IMR-90 (cell line): Measurements from ENCODE around the gene KCNK7. TPM values are rescaled to one million over a fixed set of nuclear protein-coding genes. Genes with fewer than 3 reads are reported as not detected.

Experiments used
- ATAC-seq: fragments of 200-7000 bp; cut with Tn5 transposase; 2 replicates; pipeline ENCODE4 v1.9.1; 2020; ENCODE audit warnings: low read depth, mild to moderate bottlenecking, moderate library complexity
- BruUV-seq: library from RNA; stranded (reverse); fragments of 400-500 nt; replicated peaks from 2 replicates; lab custom pipeline; 2021; lab: Mats Ljungman, UMichigan
- CTCF ChIA-PET: fragments of 300-600 bp; formaldehyde crosslinking; extraction: SDS; loops from one replicate; lab custom pipeline; 2021; ENCODE audit warnings: antibody characterized with exemption; lab: Yijun Ruan, JAX
- POLR2A ChIA-PET: fragments of 300-600 bp; sonication (Branson Sonifier 250); formaldehyde crosslinking; loops from one replicate; lab custom pipeline; 2022; ENCODE audit warnings: antibody characterized with exemption; ENCODE audit not compliant: unreplicated experiment; lab: Charles Lee
- DNase-seq: peaks from one replicate; pipeline ENCODE4 v3.0.0; 2013
- H2AFZ ChIP-seq: replicated peaks from 2 replicates; pipeline ENCODE3; 2013; ENCODE audit warnings: low read length, mild to moderate bottlenecking; ENCODE audit not compliant: poor library complexity
- H2AK5ac ChIP-seq: 2 replicates; pipeline ENCODE4 v1.6.1; 2013; ENCODE audit warnings: low read depth, low read length, inconsistent platforms
- H2AK9ac ChIP-seq: replicated peaks from 2 replicates; pipeline ENCODE3; 2013; ENCODE audit warnings: mild to moderate bottlenecking, low read depth, low read length, moderate library complexity; ENCODE audit not compliant: poor library complexity
- H2BK120ac ChIP-seq: 2 replicates; pipeline ENCODE4 v1.6.1; 2013; ENCODE audit warnings: low read depth, low read length, inconsistent platforms
- H2BK15ac ChIP-seq: 3 replicates; pipeline ENCODE4 v1.6.1; 2013; ENCODE audit warnings: low read depth, low read length, inconsistent platforms
- H2BK20ac ChIP-seq: 2 replicates; pipeline ENCODE4 v1.6.1; 2013; ENCODE audit warnings: low read depth, mild to moderate bottlenecking, inconsistent platforms, low read length, moderate library complexity
- H2BK5ac ChIP-seq: 2 replicates; pipeline ENCODE4 v1.6.1; 2013; ENCODE audit warnings: mild to moderate bottlenecking, low read depth, low read length, inconsistent platforms; ENCODE audit not compliant: poor library complexity, severe bottlenecking
- H3K14ac ChIP-seq: replicated peaks from 2 replicates; pipeline ENCODE4 v1.6.1; 2013; ENCODE audit warnings: low read depth, low read length, inconsistent platforms
- H3K18ac ChIP-seq: 2 replicates; pipeline ENCODE4 v1.6.1; 2013; ENCODE audit warnings: low read depth, low read length, control low read depth
- H3K23ac ChIP-seq: 2 replicates; pipeline ENCODE4 v1.6.1; 2013; ENCODE audit warnings: low read depth, low read length, inconsistent platforms
- H3K27ac ChIP-seq: 2 replicates; pipeline ENCODE4 v1.5.1; 2013; ENCODE audit warnings: mild to moderate bottlenecking, control low read depth, low read length; ENCODE audit not compliant: insufficient read depth
- H3K27me3 ChIP-seq: 2 replicates; pipeline ENCODE4 v1.6.1; 2013; ENCODE audit warnings: low read length; ENCODE audit not compliant: control insufficient read depth, insufficient read depth
- H3K36me3 ChIP-seq: 2 replicates; pipeline ENCODE4 v1.6.1; 2013; ENCODE audit warnings: low read length, mixed read lengths; ENCODE audit not compliant: control insufficient read depth, insufficient read depth
- H3K4ac ChIP-seq: 2 replicates; pipeline ENCODE4 v1.6.1; 2013; ENCODE audit warnings: low read depth, low read length, inconsistent platforms
- H3K4me1 ChIP-seq: 2 replicates; pipeline ENCODE4 v1.6.1; 2013; ENCODE audit warnings: low read length, mixed read lengths; ENCODE audit not compliant: control insufficient read depth, insufficient read depth
- H3K4me2 ChIP-seq: 2 replicates; pipeline ENCODE4 v1.6.1; 2013; ENCODE audit warnings: low read depth, mild to moderate bottlenecking, control low read depth, low read length, moderate library complexity
- H3K4me3 ChIP-seq: 2 replicates; pipeline ENCODE4 v1.5.1; 2013; ENCODE audit warnings: low read depth, mild to moderate bottlenecking, control low read depth, low read length, moderate library complexity; ENCODE audit not compliant: insufficient read depth
- H3K56ac ChIP-seq: 2 replicates; pipeline ENCODE4 v1.6.1; 2013; ENCODE audit warnings: low read length, inconsistent platforms; ENCODE audit not compliant: insufficient read depth; ENCODE audit errors: extremely low read depth
- H3K79me1 ChIP-seq, 2 experiments: 2 replicates each; pipeline ENCODE4 v1.6.1; 2013; ENCODE audit warnings: low read length in 2 of 2, inconsistent platforms in 1 of 2, low read depth in 1 of 2
- H3K9ac ChIP-seq: 2 replicates; pipeline ENCODE4 v1.6.1; 2013; ENCODE audit warnings: low read depth, low read length, control low read depth
- H3K9me1 ChIP-seq: 2 replicates; pipeline ENCODE4 v1.6.1; 2013; ENCODE audit warnings: low read length, inconsistent platforms; ENCODE audit not compliant: insufficient read depth
- H3K9me3 ChIP-seq: 2 replicates; pipeline ENCODE4 v1.6.1; 2013; ENCODE audit warnings: low read length; ENCODE audit not compliant: control insufficient read depth, insufficient read depth
- H4K20me1 ChIP-seq: 2 replicates; pipeline ENCODE4 v1.6.1; 2013; ENCODE audit warnings: low read length, inconsistent platforms; ENCODE audit not compliant: insufficient read depth
- H4K5ac ChIP-seq: 2 replicates; pipeline ENCODE4 v1.6.1; 2013; ENCODE audit warnings: mild to moderate bottlenecking, low read depth, low read length, control low read depth
- H4K8ac ChIP-seq, 2 experiments: 2 replicates each; pipeline ENCODE4 v1.6.1; 2013; ENCODE audit warnings: low read depth in 2 of 2, low read length in 2 of 2, control low read depth in 1 of 2, inconsistent platforms in 1 of 2
- H4K91ac ChIP-seq: 2 replicates; pipeline ENCODE4 v1.6.1; 2013; ENCODE audit warnings: low read depth, low read length, inconsistent platforms; ENCODE audit not compliant: insufficient read depth
- BHLHE40 ChIP-seq: fragments of 150-350 bp; IDR thresholded peaks from 2 replicates; pipeline ENCODE4 v1.6.1; 2016; ENCODE audit warnings: mild to moderate bottlenecking, low read depth, low read length
- CEBPB ChIP-seq: IDR thresholded peaks from 2 replicates; pipeline ENCODE4 v1.6.1; 2012; ENCODE audit warnings: low read depth, low read length, improper control_type of control experiment
- CHD1 ChIP-seq: IDR thresholded peaks from 2 replicates; pipeline ENCODE4 v1.6.1; 2012; ENCODE audit warnings: low read depth, low read length, improper control_type of control experiment
- FOS ChIP-seq: fragments of 150-350 bp; IDR thresholded peaks from 2 replicates; pipeline ENCODE4 v1.6.1; 2016; ENCODE audit warnings: low read depth, low read length
- MAFK ChIP-seq: IDR thresholded peaks from 2 replicates; pipeline ENCODE4 v1.6.1; 2012; ENCODE audit warnings: low read depth, low read length, improper control_type of control experiment
- MAZ ChIP-seq: IDR thresholded peaks from 2 replicates; pipeline ENCODE4 v1.6.1; 2012; ENCODE audit warnings: low read depth, mild to moderate bottlenecking, low read length, improper control_type of control experiment, moderate library complexity, borderline replicate concordance
- MXI1 ChIP-seq: IDR thresholded peaks from 2 replicates; pipeline ENCODE4 v1.6.1; 2012; ENCODE audit warnings: low read depth, mild to moderate bottlenecking, low read length, moderate library complexity, borderline replicate concordance
- NFE2L2 ChIP-seq: fragments of 150-350 bp; IDR thresholded peaks from 2 replicates; pipeline ENCODE4 v1.6.1; 2016; ENCODE audit warnings: low read depth, mild to moderate bottlenecking, low read length
- POLR2A ChIP-seq: IDR thresholded peaks from 2 replicates; pipeline ENCODE4 v1.6.1; 2012; ENCODE audit warnings: mild to moderate bottlenecking, low read depth, low read length
- RAD21 ChIP-seq: IDR thresholded peaks from 2 replicates; pipeline ENCODE4 v1.6.1; 2012; ENCODE audit warnings: low read length, improper control_type of control experiment
- RCOR1 ChIP-seq: IDR thresholded peaks from 2 replicates; pipeline ENCODE4 v1.6.1; 2012; ENCODE audit warnings: mild to moderate bottlenecking, low read length, improper control_type of control experiment; ENCODE audit not compliant: insufficient replicate concordance
- RFX5 ChIP-seq: IDR thresholded peaks from 2 replicates; pipeline ENCODE4 v1.8.0; 2012; ENCODE audit warnings: low read depth, mild to moderate bottlenecking, low read length, moderate library complexity
- SMC3 ChIP-seq: fragments of 150-350 bp; IDR thresholded peaks from 2 replicates; pipeline ENCODE4 v1.6.1; 2016; ENCODE audit warnings: low read depth, mild to moderate bottlenecking, antibody characterized with exemption, low read length, moderate library complexity
- USF2 ChIP-seq: fragments of 150-350 bp; IDR thresholded peaks from 2 replicates; pipeline ENCODE4 v1.6.1; 2017; ENCODE audit warnings: mild to moderate bottlenecking, antibody characterized with exemption, low read length, low read depth
- WGBS, 2 experiments: methylation state at CpG; one replicate each; pipeline versions ENCODE4 v1.1.5 to v1.1.7; 2013; ENCODE audit warnings: missing lambda C conversion rate in 2 of 2; ENCODE audit not compliant: insufficient read length in 1 of 2; ENCODE audit errors: extremely low coverage in 2 of 2; 5-methylcytosine and 5-hydroxymethylcytosine counted together
- dilution Hi-C: fragments of 300-500 bp; cut with HindIII; formaldehyde crosslinking; loops from one replicate; pipeline ENCODE4 v1.14.3; 2018; ENCODE audit warnings: low sequenced_read_pairs; ENCODE audit not compliant: unreplicated experiment
- in situ Hi-C: fragments of 300-500 bp; cut with MboI; formaldehyde crosslinking; loops from 3 replicates; pipeline ENCODE4 v1.14.3; 2019; ENCODE audit warnings: low sequenced_read_pairs, inconsistent platforms, mixed read lengths
- intact Hi-C: fragments of 100-400 bp; cut with micrococcal nuclease; formaldehyde crosslinking; loops from 2 replicates; pipeline ENCODE4 v1.10.0; 2022
- polyA plus RNA-seq, 3 experiments: library from polyadenylated mRNA; depleted of rRNA; stranded (reverse); fragments of >200 nt; gene quantifications; 2 replicates each; pipeline ENCODE4 v1.2.3, GENCODE V29; 2012; ENCODE audit warnings: low replicate concordance in 1 of 3
- total RNA-seq: library from RNA; depleted of rRNA; stranded (reverse); fragments of >200 nt; gene quantifications from 2 replicates; pipeline ENCODE4 v1.2.3, GENCODE V29; 2012
- TF ChIP-seq, protein P1 (sequence below): conservative IDR thresholded peaks from 2 replicates; pipeline ENCODE4 v1.5.1; 2012; ENCODE audit warnings: mild to moderate bottlenecking, low read depth, low read length, improper control_type of control experiment

KCNK7 gene
- total and polyA plus RNA-seq, 2 of the 4 experiments (the other 2 are of a cell fraction) = 0.09 TPM; not detected in 1

DNA sequence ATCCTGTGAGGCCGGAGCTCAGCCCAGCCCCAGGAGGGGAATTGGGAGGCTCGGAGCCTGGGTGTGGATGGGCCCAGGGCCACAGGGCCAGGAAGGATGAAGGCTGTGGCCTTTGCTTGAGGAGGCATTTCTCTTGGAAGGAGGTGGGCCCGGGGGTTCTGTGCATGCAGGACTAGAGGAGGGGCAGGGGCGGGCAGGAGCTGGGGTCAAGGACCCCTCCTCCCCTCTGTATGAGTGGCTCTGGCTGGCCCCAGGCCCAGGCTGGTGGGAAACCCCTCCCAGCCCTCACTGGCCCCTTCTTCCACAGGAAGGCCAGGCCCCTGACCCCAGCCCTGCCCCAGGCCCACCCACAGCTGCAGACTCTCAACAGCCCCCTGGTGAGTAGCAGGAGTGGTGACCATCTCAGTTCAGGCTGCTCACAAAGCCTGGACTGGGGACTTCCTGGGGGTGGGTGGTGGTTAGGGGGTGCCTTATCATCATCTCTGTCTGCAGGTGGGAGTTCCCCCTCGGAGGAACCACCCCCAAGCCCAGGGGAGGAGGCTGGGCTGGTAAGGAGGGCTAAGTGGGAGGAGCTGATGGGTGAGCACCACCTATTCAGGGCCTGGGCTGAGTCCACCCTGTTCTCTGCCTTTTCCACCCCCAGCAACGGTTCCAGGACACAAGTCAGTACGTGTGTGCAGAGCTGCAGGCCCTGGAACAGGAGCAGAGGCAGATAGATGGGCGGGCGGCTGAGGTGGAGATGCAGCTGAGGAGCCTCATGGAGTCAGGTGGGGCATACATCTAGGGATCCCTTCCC lies 6.0 kb downstream of the KCNK7 start:
- Histone ChIP-seq H4K5ac (no peak overlapping the region), H4K8ac (no peak overlapping the region), H3K79me1 (peaks cover 0 to 16% of the 10 kb centered on the region in 2 experiments; a peak in 1 of 4 replicates), H3K23ac (no peak overlapping the region), H2BK120ac (no peak overlapping the region), H2AK9ac (no peak overlapping the region), H4K20me1 (peaks cover 9% of the 10 kb centered on the region), H3K9me3 (no peaks in the 10 kb centered on the region), H3K4me1 (peaks cover 4% of the 10 kb centered on the region), H3K27me3 (no peaks in the 10 kb centered on the region), H2BK5ac (no peak overlapping the region), H3K18ac (no peak overlapping the region), H3K4ac (no peak overlapping the region), H2AK5ac (no peak overlapping the region), H3K4me3 (no peak overlapping the region), H2BK20ac (no peak overlapping the region), H3K14ac (no peak overlapping the region), H2BK15ac (no peak overlapping the region), H2AFZ (no peak overlapping the region), H3K9ac (no peak overlapping the region), H4K91ac (no peak overlapping the region), H3K56ac (no peak overlapping the region), H3K27ac (no peak overlapping the region), H3K9me1 (no peaks in the 10 kb centered on the region), H3K4me2 (no peak overlapping the region), H3K36me3 (peaks cover 32% of the 10 kb centered on the region)
- in situ Hi-C loops = no loop called here
- intact Hi-C loops = loop anchor here (2.0 kb wide), 1 partner anchor 13 kb away; the partner anchor contains the start of gene EHBP1L1
- CTCF ChIA-PET = interaction anchor here (0.9 kb wide), 1 partner anchor 49 kb away, joined by 4 read pairs; no protein-coding TSS in a partner anchor
- dilution Hi-C loops = no loop called here
- no CpG with 5 or more reads among the region's 9 CpGs for WGBS, 2 experiments
- no peak for ATAC-seq
- BruUV-seq = no TSS peak
- no peak for DNase-seq
- POLR2A ChIA-PET = interaction anchor here (0.5 kb wide), 1 partner anchor 25 kb away, joined by 5 read pairs; no protein-coding TSS in a partner anchor
- TF ChIP-seq USF2 (no peak), NFE2L2 (no peak), MXI1 (no peak), CHD1 (no peak), FOS (no peak), CEBPB (no peak), RFX5 (no peak), RCOR1 (no peak), POLR2A (no peak), SMC3 (no peak), BHLHE40 (no peak), MAFK (no peak), MAZ (no peak), RAD21 (no peak)
- TF ChIP-seq, protein P1, sequence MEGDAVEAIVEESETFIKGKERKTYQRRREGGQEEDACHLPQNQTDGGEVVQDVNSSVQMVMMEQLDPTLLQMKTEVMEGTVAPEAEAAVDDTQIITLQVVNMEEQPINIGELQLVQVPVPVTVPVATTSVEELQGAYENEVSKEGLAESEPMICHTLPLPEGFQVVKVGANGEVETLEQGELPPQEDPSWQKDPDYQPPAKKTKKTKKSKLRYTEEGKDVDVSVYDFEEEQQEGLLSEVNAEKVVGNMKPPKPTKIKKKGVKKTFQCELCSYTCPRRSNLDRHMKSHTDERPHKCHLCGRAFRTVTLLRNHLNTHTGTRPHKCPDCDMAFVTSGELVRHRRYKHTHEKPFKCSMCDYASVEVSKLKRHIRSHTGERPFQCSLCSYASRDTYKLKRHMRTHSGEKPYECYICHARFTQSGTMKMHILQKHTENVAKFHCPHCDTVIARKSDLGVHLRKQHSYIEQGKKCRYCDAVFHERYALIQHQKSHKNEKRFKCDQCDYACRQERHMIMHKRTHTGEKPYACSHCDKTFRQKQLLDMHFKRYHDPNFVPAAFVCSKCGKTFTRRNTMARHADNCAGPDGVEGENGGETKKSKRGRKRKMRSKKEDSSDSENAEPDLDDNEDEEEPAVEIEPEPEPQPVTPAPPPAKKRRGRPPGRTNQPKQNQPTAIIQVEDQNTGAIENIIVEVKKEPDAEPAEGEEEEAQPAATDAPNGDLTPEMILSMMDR = no peak
